ENCODE results near the gene NR1I2.

NR1I2 gene

GRCh38 chr3:119849126-119849525 is 67.2 kb downstream of the NR1I2 start:
- TF ChIP-seq REST (IDR thresholded peaks at IDR 0.05; ENCODE audit: low read depth) (no peak), ZBTB7A (IDR thresholded peaks at IDR 0.05; ENCODE audit: low read depth) (no peak)

- TF ChIP-seq TEAD4 (IDR thresholded peaks at IDR 0.05) (no peak), RAD21 (IDR thresholded peaks at IDR 0.05; ENCODE audit: low read depth) (no peak), EP300 (IDR thresholded peaks at IDR 0.05; ENCODE audit: borderline replicate concordance) (no peak), EGR1 (IDR thresholded peaks at IDR 0.05) (no peak), TAF1 (IDR thresholded peaks at IDR 0.05; ENCODE audit: low read depth) (no peak), REST (IDR thresholded peaks at IDR 0.05; ENCODE audit: low read depth) (no peak), CREB1 (IDR thresholded peaks at IDR 0.05; ENCODE audit: low read depth) (no peak), TCF12 (IDR thresholded peaks at IDR 0.05; ENCODE audit: low read depth) (no peak), CEBPB (IDR thresholded peaks at IDR 0.05) (no peak), MAX (IDR thresholded peaks at IDR 0.05) (no peak), FOXM1 (IDR thresholded peaks at IDR 0.05; ENCODE audit: borderline replicate concordance, low read depth) (no peak), YY1 (IDR thresholded peaks at IDR 0.05; ENCODE audit: low read depth) (no peak), NFIC (IDR thresholded peaks at IDR 0.05) (no peak)
Measured at GRCh38 chr3:119856695-119857094, 74.8 kb downstream of the NR1I2 start.

- TF ChIP-seq EP300 (IDR thresholded peaks at IDR 0.05; ENCODE audit: borderline replicate concordance) (no peak), REST (IDR thresholded peaks at IDR 0.05; ENCODE audit: low read depth) (no peak), ZBTB7A (IDR thresholded peaks at IDR 0.05; ENCODE audit: low read depth) (no peak), TAF1 (IDR thresholded peaks at IDR 0.05; ENCODE audit: low read depth) (no peak), TCF12 (IDR thresholded peaks at IDR 0.05; ENCODE audit: low read depth) (no peak), NFIC (IDR thresholded peaks at IDR 0.05) (no peak), CEBPB (IDR thresholded peaks at IDR 0.05) (no peak), RAD21 (IDR thresholded peaks at IDR 0.05; ENCODE audit: low read depth) (no peak), EGR1 (IDR thresholded peaks at IDR 0.05) (no peak), CREB1 (IDR thresholded peaks at IDR 0.05; ENCODE audit: low read depth) (no peak), FOXM1 (IDR thresholded peaks at IDR 0.05; ENCODE audit: borderline replicate concordance, low read depth) (no peak), YY1 (IDR thresholded peaks at IDR 0.05; ENCODE audit: low read depth) (no peak), MAX (IDR thresholded peaks at IDR 0.05) (no peak), TEAD4 (IDR thresholded peaks at IDR 0.05) (no peak)
- TF ChIP-seq, protein P1, sequence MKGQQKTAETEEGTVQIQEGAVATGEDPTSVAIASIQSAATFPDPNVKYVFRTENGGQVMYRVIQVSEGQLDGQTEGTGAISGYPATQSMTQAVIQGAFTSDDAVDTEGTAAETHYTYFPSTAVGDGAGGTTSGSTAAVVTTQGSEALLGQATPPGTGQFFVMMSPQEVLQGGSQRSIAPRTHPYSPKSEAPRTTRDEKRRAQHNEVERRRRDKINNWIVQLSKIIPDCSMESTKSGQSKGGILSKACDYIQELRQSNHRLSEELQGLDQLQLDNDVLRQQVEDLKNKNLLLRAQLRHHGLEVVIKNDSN (IDR thresholded peaks at IDR 0.05) = no peak
Measured at GRCh38 chr3:119858957-119859356, 77.1 kb downstream of the NR1I2 start.

GRCh38 chr3:119859728-119860127 is 77.8 kb downstream of the NR1I2 start:
- TF ChIP-seq CEBPB (IDR thresholded peaks at IDR 0.05) (no peak), MAX (IDR thresholded peaks at IDR 0.05) (no peak), YY1 (IDR thresholded peaks at IDR 0.05; ENCODE audit: low read depth) (no peak), RAD21 (IDR thresholded peaks at IDR 0.05; ENCODE audit: low read depth) (no peak), NFIC (IDR thresholded peaks at IDR 0.05) (no peak), REST (IDR thresholded peaks at IDR 0.05; ENCODE audit: low read depth) (no peak), FOXM1 (IDR thresholded peaks at IDR 0.05; ENCODE audit: borderline replicate concordance, low read depth) (no peak), TCF12 (IDR thresholded peaks at IDR 0.05; ENCODE audit: low read depth) (no peak), CREB1 (IDR thresholded peaks at IDR 0.05; ENCODE audit: low read depth) (no peak), TAF1 (IDR thresholded peaks at IDR 0.05; ENCODE audit: low read depth) (no peak)

All from Ishikawa (cell line).